ENCODE results near the gene PSMA7.

DNA sequence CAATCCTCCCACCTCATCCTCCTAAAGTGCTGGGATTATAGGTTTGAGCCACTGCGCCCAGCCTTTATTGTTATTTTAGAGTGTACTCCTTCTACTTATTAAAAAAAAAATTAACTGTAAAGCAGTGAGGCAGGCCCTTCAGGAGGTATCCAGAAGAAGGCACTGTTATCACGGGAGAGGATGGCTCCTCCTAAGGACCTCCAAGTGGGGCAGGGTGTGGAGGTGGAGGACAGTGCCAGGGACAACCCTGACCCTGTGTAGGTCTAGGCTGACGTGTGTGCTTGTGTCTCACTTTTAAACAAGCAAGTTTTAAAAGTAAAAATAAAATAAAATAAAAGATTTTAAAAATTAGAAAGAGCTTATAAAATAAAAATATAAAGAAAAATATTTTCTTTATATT is 53.8 kb downstream of the PSMA7 start:
- TF ChIP-seq, protein P1, sequence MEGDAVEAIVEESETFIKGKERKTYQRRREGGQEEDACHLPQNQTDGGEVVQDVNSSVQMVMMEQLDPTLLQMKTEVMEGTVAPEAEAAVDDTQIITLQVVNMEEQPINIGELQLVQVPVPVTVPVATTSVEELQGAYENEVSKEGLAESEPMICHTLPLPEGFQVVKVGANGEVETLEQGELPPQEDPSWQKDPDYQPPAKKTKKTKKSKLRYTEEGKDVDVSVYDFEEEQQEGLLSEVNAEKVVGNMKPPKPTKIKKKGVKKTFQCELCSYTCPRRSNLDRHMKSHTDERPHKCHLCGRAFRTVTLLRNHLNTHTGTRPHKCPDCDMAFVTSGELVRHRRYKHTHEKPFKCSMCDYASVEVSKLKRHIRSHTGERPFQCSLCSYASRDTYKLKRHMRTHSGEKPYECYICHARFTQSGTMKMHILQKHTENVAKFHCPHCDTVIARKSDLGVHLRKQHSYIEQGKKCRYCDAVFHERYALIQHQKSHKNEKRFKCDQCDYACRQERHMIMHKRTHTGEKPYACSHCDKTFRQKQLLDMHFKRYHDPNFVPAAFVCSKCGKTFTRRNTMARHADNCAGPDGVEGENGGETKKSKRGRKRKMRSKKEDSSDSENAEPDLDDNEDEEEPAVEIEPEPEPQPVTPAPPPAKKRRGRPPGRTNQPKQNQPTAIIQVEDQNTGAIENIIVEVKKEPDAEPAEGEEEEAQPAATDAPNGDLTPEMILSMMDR (IDR thresholded peaks at IDR 0.05), result peak in 1 of 12 donors; percentile 15
- no peak for TF ChIP-seq POLR2A (IDR thresholded peaks at IDR 0.05)
